Measurements from ENCODE around the gene SGK2. TPM values are rescaled to one million over a fixed set of nuclear protein-coding genes. Genes with fewer than 3 reads are reported as not detected.
A peak's percentile ranks its signal among the peaks of the same experiment; 100 is the strongest.

The SGK2 gene
- total RNA-seq, 1 experiment from 2014 or later, result 0.13 TPM

DNA sequence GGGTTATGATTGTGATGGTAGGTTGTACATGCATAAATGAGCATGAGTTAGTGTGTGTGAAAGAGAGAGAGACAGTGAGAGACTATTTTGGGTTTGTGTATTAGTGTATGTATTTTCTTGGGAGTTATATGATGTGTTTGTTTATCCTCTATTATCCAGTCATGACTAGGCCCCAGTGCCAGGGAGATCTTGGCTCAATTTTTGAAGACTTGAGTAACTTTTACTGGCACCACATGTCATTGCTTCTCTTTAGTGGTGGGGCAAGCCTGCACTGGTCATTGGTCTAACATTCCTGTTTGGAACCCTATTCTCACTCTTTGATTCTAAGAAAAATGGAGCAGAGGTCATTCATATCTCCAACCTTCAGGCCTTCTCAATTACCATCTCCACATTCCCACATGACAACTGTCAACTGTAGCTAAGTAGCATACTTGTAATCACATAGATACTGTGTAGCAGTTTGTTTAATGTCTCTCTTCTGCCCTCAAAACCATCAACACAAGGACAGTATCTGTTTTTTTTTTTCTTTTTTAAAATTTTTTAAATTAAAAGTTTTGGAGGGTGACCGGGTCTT is 42.5 kb upstream of the SGK2 start:
- POLR2A ChIA-PET (ENCODE audit: low non-redundant PET), result no interaction called here
- CTCF ChIA-PET, result interaction anchor here (0.7 kb wide), 1 partner anchor 22 kb away, joined by 3 read pairs; no protein-coding TSS in a partner anchor

GRCh38 chr20:43520074-43520630 is 38.7 kb upstream of the SGK2 start:
- Histone ChIP-seq H3K36me3 (ENCODE audit: insufficient read depth, low read length, poor library complexity, severe bottlenecking) (no peaks in the 10 kb centered on the region), H3K4me3 (ENCODE audit: low read depth, low read length, poor library complexity, severe bottlenecking) (no peak overlapping the region), H3K4me1 (ENCODE audit: insufficient read depth, low read length, poor library complexity, severe bottlenecking) (no peaks in the 10 kb centered on the region), H3K27me3 (replicated peaks; ENCODE audit: insufficient read depth, low read depth, low read length, poor library complexity) (no peaks in the 10 kb centered on the region), H3K9me3 (ENCODE audit: low read depth, low read length, poor library complexity, severe bottlenecking) (no peaks in the 10 kb centered on the region), H3K27ac (ENCODE audit: low read depth, low read length, poor library complexity, severe bottlenecking) (no peak overlapping the region)
- POLR2A ChIA-PET (ENCODE audit: low non-redundant PET), result no interaction called here
- CTCF ChIA-PET, result no interaction called here
- no TSS peak for BruUV-seq (replicated peaks)
- intact Hi-C loops (cut with micrococcal nuclease; ENCODE audit: unreplicated experiment), result no loop called here
- TF ChIP-seq, protein P1, sequence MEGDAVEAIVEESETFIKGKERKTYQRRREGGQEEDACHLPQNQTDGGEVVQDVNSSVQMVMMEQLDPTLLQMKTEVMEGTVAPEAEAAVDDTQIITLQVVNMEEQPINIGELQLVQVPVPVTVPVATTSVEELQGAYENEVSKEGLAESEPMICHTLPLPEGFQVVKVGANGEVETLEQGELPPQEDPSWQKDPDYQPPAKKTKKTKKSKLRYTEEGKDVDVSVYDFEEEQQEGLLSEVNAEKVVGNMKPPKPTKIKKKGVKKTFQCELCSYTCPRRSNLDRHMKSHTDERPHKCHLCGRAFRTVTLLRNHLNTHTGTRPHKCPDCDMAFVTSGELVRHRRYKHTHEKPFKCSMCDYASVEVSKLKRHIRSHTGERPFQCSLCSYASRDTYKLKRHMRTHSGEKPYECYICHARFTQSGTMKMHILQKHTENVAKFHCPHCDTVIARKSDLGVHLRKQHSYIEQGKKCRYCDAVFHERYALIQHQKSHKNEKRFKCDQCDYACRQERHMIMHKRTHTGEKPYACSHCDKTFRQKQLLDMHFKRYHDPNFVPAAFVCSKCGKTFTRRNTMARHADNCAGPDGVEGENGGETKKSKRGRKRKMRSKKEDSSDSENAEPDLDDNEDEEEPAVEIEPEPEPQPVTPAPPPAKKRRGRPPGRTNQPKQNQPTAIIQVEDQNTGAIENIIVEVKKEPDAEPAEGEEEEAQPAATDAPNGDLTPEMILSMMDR (conservative IDR thresholded peaks at IDR 0.05; ENCODE audit: low read depth, low read length), result no peak
- no peak for TF ChIP-seq EZH2 (IDR thresholded peaks at IDR 0.05; ENCODE audit: borderline replicate concordance, low read depth, low read length, poor library complexity, severe bottlenecking)
- no peak for DNase-seq (ENCODE audit: low spot score)

More for the DNA sequence above, 42.5 kb upstream of the SGK2 start:
- no peaks in the 10 kb centered on the region for H3K36me3 ChIP-seq (ENCODE audit: insufficient read depth, low read length, poor library complexity, severe bottlenecking)
- no peak for DNase-seq (ENCODE audit: low spot score)
- BruUV-seq (replicated peaks), result TSS peak; percentile 30
- H3K27me3 ChIP-seq (replicated peaks; ENCODE audit: insufficient read depth, low read depth, low read length, poor library complexity), result no peaks in the 10 kb centered on the region
- no peak overlapping the region for H3K27ac ChIP-seq (ENCODE audit: low read depth, low read length, poor library complexity, severe bottlenecking)
- TF ChIP-seq, protein P1 (conservative IDR thresholded peaks at IDR 0.05; ENCODE audit: low read depth, low read length), result no peak
- no peak for TF ChIP-seq EZH2 (IDR thresholded peaks at IDR 0.05; ENCODE audit: borderline replicate concordance, low read depth, low read length, poor library complexity, severe bottlenecking)
- no peak overlapping the region for H3K4me3 ChIP-seq (ENCODE audit: low read depth, low read length, poor library complexity, severe bottlenecking)
- intact Hi-C loops (cut with micrococcal nuclease; ENCODE audit: unreplicated experiment), result no loop called here
- no peaks in the 10 kb centered on the region for H3K9me3 ChIP-seq (ENCODE audit: low read depth, low read length, poor library complexity, severe bottlenecking)
- no peaks in the 10 kb centered on the region for H3K4me1 ChIP-seq (ENCODE audit: insufficient read depth, low read length, poor library complexity, severe bottlenecking)

DNA sequence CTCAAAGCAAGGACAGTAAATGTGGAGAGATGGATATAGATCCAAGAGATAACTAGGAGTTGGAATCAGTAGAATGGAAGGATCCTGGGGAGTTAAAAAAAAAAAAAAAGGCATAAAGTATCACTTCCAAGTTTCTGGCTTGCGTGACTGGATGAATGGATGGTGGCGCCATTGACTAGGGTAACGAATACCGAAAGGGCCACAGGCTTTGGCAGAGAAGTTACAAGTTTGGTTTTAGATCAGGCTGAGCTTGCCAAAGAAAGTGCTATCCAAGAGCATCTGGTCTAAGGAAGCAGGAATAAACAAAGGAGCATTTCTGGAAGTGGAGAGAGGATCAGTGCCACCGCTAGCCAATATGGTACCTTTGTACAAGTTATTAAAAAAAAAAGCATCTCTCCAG is 33.8 kb upstream of the SGK2 start:
- no peaks in the 10 kb centered on the region for H3K36me3 ChIP-seq (ENCODE audit: insufficient read depth, low read length, poor library complexity, severe bottlenecking)
- no TSS peak for BruUV-seq (replicated peaks)
- intact Hi-C loops (cut with micrococcal nuclease; ENCODE audit: unreplicated experiment), result no loop called here
- CTCF ChIA-PET, result no interaction called here
- no peaks in the 10 kb centered on the region for H3K27me3 ChIP-seq (replicated peaks; ENCODE audit: insufficient read depth, low read depth, low read length, poor library complexity)
- H3K27ac ChIP-seq (ENCODE audit: low read depth, low read length, poor library complexity, severe bottlenecking), result no peak overlapping the region
- POLR2A ChIA-PET (ENCODE audit: low non-redundant PET), result no interaction called here
- H3K9me3 ChIP-seq (ENCODE audit: low read depth, low read length, poor library complexity, severe bottlenecking), result no peaks in the 10 kb centered on the region
- H3K4me3 ChIP-seq (ENCODE audit: low read depth, low read length, poor library complexity, severe bottlenecking), result no peak overlapping the region
- DNase-seq (ENCODE audit: low spot score), result no peak
- H3K4me1 ChIP-seq (ENCODE audit: insufficient read depth, low read length, poor library complexity, severe bottlenecking), result no peaks in the 10 kb centered on the region
- TF ChIP-seq, protein P1 (conservative IDR thresholded peaks at IDR 0.05; ENCODE audit: low read depth, low read length), result no peak
- no peak for TF ChIP-seq EZH2 (IDR thresholded peaks at IDR 0.05; ENCODE audit: borderline replicate concordance, low read depth, low read length, poor library complexity, severe bottlenecking)
